Measurements from ENCODE around the gene TMEM203. TPM values are rescaled to one million over a fixed set of nuclear protein-coding genes. Genes with fewer than 3 reads are reported as not detected.

The TMEM203 gene
- total and polyA plus RNA-seq, 2 of the 13 experiments (the other 11 are each of a cell fraction or from before 2014, with no cell fraction given), result 23.4 to 36.7 TPM

DNA sequence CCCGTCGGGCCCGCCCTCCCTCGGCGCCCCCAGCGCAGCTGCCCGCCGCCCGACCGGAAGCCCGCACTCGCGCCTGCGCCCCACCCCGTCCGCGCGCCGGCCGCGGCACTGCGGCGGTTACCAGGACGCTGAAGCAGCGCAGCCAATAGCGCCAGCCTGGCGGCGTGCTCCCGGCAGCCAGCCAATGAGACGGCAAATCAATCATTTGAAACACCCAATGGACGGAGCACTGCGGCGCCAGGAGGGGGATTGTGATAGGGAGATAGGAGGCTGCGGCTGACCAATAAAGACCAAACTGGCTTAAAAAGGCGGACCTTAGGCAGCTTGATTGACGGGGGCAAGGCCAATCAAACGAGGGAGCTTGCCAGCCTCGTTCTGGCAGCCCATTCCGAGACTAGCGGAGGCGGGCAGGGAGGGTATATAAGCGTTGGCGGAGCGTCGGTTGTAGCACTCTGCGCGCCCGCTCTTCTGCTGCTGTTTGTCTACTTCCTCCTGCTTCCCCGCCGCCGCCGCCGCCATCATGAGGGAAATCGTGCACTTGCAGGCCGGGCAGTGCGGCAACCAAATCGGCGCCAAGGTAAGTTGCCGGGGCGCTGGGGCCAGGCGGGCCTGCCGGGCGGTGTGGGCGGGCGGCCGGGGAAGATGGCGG is 35.5 kb upstream of the TMEM203 start, which contains the start of gene TUBB4B (continued):
- TF ChIP-seq, protein P1, sequence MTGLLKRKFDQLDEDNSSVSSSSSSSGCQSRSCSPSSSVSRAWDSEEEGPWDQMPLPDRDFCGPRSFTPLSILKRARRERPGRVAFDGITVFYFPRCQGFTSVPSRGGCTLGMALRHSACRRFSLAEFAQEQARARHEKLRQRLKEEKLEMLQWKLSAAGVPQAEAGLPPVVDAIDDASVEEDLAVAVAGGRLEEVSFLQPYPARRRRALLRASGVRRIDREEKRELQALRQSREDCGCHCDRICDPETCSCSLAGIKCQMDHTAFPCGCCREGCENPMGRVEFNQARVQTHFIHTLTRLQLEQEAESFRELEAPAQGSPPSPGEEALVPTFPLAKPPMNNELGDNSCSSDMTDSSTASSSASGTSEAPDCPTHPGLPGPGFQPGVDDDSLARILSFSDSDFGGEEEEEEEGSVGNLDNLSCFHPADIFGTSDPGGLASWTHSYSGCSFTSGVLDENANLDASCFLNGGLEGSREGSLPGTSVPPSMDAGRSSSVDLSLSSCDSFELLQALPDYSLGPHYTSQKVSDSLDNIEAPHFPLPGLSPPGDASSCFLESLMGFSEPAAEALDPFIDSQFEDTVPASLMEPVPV (CRISPR knock-in tag; IDR thresholded peaks at IDR 0.05), result no peak
- TF ChIP-seq, protein P2, sequence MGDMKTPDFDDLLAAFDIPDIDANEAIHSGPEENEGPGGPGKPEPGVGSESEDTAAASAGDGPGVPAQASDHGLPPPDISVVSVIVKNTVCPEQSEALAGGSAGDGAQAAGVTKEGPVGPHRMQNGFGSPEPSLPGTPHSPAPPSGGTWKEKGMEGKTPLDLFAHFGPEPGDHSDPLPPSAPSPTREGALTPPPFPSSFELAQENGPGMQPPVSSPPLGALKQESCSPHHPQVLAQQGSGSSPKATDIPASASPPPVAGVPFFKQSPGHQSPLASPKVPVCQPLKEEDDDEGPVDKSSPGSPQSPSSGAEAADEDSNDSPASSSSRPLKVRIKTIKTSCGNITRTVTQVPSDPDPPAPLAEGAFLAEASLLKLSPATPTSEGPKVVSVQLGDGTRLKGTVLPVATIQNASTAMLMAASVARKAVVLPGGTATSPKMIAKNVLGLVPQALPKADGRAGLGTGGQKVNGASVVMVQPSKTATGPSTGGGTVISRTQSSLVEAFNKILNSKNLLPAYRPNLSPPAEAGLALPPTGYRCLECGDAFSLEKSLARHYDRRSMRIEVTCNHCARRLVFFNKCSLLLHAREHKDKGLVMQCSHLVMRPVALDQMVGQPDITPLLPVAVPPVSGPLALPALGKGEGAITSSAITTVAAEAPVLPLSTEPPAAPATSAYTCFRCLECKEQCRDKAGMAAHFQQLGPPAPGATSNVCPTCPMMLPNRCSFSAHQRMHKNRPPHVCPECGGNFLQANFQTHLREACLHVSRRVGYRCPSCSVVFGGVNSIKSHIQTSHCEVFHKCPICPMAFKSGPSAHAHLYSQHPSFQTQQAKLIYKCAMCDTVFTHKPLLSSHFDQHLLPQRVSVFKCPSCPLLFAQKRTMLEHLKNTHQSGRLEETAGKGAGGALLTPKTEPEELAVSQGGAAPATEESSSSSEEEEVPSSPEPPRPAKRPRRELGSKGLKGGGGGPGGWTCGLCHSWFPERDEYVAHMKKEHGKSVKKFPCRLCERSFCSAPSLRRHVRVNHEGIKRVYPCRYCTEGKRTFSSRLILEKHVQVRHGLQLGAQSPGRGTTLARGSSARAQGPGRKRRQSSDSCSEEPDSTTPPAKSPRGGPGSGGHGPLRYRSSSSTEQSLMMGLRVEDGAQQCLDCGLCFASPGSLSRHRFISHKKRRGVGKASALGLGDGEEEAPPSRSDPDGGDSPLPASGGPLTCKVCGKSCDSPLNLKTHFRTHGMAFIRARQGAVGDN (CRISPR knock-in tag; IDR thresholded peaks at IDR 0.05), result no peak; the same call in 1 of the 2 replicates
- TF ChIP-seq BORCS8-MEF2B (CRISPR knock-in tag; IDR thresholded peaks at IDR 0.05) (peak; percentile 81), SP140L (CRISPR knock-in tag; IDR thresholded peaks at IDR 0.05; ENCODE audit: borderline replicate concordance) (no peak), KAT7 (CRISPR knock-in tag; IDR thresholded peaks at IDR 0.05; ENCODE audit: borderline replicate concordance) (0 out of 2 replicates have a peak, but pooled peaks have one; percentile 30), MXI1 (IDR thresholded peaks at IDR 0.05; ENCODE audit: borderline replicate concordance, low read depth, low read length) (peak; percentile 77), HNRNPUL1 (IDR thresholded peaks at IDR 0.05; ENCODE audit: low read depth, low read length) (no peak), MED8 (CRISPR knock-in tag; IDR thresholded peaks at IDR 0.05; ENCODE audit: insufficient replicate concordance) (peak; percentile 69), ZNF12 (CRISPR knock-in tag; IDR thresholded peaks at IDR 0.05) (peak; percentile 58; the same call in 1 of the 2 replicates), ZSCAN21 (CRISPR knock-in tag; IDR thresholded peaks at IDR 0.05; ENCODE audit: borderline replicate concordance) (0 out of 2 replicates have a peak, but pooled peaks have one; percentile 29), ZNF747 (CRISPR knock-in tag; IDR thresholded peaks at IDR 0.05; ENCODE audit: borderline replicate concordance) (no peak), ZNF264 (CRISPR knock-in tag; IDR thresholded peaks at IDR 0.05) (no peak), ZC3H13 (CRISPR knock-in tag; IDR thresholded peaks at IDR 0.05) (0 out of 2 replicates have a peak, but pooled peaks have one; percentile 28), ETV6 (CRISPR knock-in tag; conservative IDR thresholded peaks at IDR 0.05) (peak; percentile 47; the same call in 1 of the 2 replicates), ZBTB1 (CRISPR knock-in tag; IDR thresholded peaks at IDR 0.05; ENCODE audit: borderline replicate concordance) (peak; percentile 87; the same call in 1 of the 2 replicates)
- TF ChIP-seq, protein P3, sequence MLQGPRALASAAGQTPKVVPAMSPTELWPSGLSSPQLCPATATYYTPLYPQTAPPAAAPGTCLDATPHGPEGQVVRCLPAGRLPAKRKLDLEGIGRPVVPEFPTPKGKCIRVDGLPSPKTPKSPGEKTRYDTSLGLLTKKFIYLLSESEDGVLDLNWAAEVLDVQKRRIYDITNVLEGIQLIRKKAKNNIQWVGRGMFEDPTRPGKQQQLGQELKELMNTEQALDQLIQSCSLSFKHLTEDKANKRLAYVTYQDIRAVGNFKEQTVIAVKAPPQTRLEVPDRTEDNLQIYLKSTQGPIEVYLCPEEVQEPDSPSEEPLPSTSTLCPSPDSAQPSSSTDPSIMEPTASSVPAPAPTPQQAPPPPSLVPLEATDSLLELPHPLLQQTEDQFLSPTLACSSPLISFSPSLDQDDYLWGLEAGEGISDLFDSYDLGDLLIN (CRISPR knock-in tag; IDR thresholded peaks at IDR 0.05; ENCODE audit: borderline replicate concordance), result peak; percentile 86; the same call in 1 of the 2 replicates
- TF ChIP-seq, protein P4, sequence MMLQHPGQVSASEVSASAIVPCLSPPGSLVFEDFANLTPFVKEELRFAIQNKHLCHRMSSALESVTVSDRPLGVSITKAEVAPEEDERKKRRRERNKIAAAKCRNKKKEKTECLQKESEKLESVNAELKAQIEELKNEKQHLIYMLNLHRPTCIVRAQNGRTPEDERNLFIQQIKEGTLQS (CRISPR knock-in tag; IDR thresholded peaks at IDR 0.05), result peak; percentile 66
- TF ChIP-seq, protein P5, sequence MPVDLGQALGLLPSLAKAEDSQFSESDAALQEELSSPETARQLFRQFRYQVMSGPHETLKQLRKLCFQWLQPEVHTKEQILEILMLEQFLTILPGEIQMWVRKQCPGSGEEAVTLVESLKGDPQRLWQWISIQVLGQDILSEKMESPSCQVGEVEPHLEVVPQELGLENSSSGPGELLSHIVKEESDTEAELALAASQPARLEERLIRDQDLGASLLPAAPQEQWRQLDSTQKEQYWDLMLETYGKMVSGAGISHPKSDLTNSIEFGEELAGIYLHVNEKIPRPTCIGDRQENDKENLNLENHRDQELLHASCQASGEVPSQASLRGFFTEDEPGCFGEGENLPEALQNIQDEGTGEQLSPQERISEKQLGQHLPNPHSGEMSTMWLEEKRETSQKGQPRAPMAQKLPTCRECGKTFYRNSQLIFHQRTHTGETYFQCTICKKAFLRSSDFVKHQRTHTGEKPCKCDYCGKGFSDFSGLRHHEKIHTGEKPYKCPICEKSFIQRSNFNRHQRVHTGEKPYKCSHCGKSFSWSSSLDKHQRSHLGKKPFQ (CRISPR knock-in tag; IDR thresholded peaks at IDR 0.05; ENCODE audit: insufficient replicate concordance), result peak; percentile 54
